H9 (cell line): Measurements from ENCODE around the gene DGLUCY. TPM values are rescaled to one million over a fixed set of nuclear protein-coding genes. Genes with fewer than 3 reads are reported as not detected.

Source experiments
- DNase-seq: peaks from one replicate; pipeline ENCODE4 v3.0.0-alpha.2; 2017
- H2AFZ ChIP-seq: one replicate; pipeline ENCODE4 v1.6.1; 2013; ENCODE audit warnings: mild to moderate bottlenecking, low read length, control low read depth, moderate library complexity
- H2AK5ac ChIP-seq: 2 replicates; pipeline ENCODE4 v1.6.1; 2013; ENCODE audit warnings: low read length, control low read depth, mixed read lengths; ENCODE audit not compliant: insufficient read length
- H2BK120ac ChIP-seq: one replicate; pipeline ENCODE4 v1.6.1; 2013; ENCODE audit warnings: low read depth, mild to moderate bottlenecking, low read length, control low read depth, inconsistent platforms; ENCODE audit not compliant: poor library complexity, severe bottlenecking
- H2BK12ac ChIP-seq: 2 replicates; pipeline ENCODE4 v1.6.1; 2013; ENCODE audit warnings: low read length, control low read depth, mixed read lengths, low read depth; ENCODE audit not compliant: insufficient read length
- H2BK15ac ChIP-seq: 2 replicates; pipeline ENCODE4 v1.6.1; 2013; ENCODE audit warnings: low read depth, low read length, control low read depth
- H2BK20ac ChIP-seq: one replicate; pipeline ENCODE4 v1.6.1; 2013; ENCODE audit warnings: low read depth, mild to moderate bottlenecking, low read length, control low read depth, inconsistent platforms; ENCODE audit not compliant: poor library complexity, severe bottlenecking
- H2BK5ac ChIP-seq: 2 replicates; pipeline ENCODE4 v1.6.1; 2013; ENCODE audit warnings: low read length, control low read depth, mixed read lengths; ENCODE audit not compliant: insufficient read length
- H3K14ac ChIP-seq: 2 replicates; pipeline ENCODE4 v1.6.1; 2013; ENCODE audit warnings: low read length, control low read depth; ENCODE audit not compliant: insufficient read depth
- H3K18ac ChIP-seq: 2 replicates; pipeline ENCODE4 v1.6.1; 2013; ENCODE audit warnings: low read depth, mild to moderate bottlenecking, mixed read lengths, low read length, control low read depth; ENCODE audit not compliant: insufficient read length
- H3K23ac ChIP-seq: 2 replicates; pipeline ENCODE4 v1.6.1; 2013; ENCODE audit warnings: low read length, control low read depth, mixed read lengths, low read depth; ENCODE audit not compliant: insufficient read length
- H3K23me2 ChIP-seq: 2 replicates; pipeline ENCODE4 v1.6.1; 2013; ENCODE audit warnings: low read depth, mild to moderate bottlenecking, mixed read lengths, low read length, control low read depth; ENCODE audit not compliant: insufficient read length, poor library complexity, severe bottlenecking
- H3K27ac ChIP-seq: 2 replicates; pipeline ENCODE4 v1.5.1; 2013; ENCODE audit warnings: low read length, control low read depth, mixed read lengths, low read depth; ENCODE audit not compliant: insufficient read length
- H3K27me3 ChIP-seq: 2 replicates; pipeline ENCODE4 v1.6.1; 2013; ENCODE audit warnings: low read length, control low read depth, inconsistent platforms; ENCODE audit not compliant: insufficient read depth
- H3K4ac ChIP-seq: 2 replicates; pipeline ENCODE4 v1.6.1; 2013; ENCODE audit warnings: low read depth, mild to moderate bottlenecking, control low read depth, inconsistent platforms, low read length, moderate library complexity
- H3K4me1 ChIP-seq: 2 replicates; pipeline ENCODE4 v1.6.1; 2013; ENCODE audit warnings: low read length, control low read depth, inconsistent platforms; ENCODE audit not compliant: insufficient read depth
- H3K4me2 ChIP-seq: 2 replicates; pipeline ENCODE4 v1.6.1; 2013; ENCODE audit warnings: low read length, control low read depth, mixed read lengths; ENCODE audit not compliant: insufficient read length, insufficient read depth
- H3K56ac ChIP-seq: 2 replicates; pipeline ENCODE4 v1.6.1; 2013; ENCODE audit warnings: low read depth, mild to moderate bottlenecking, mixed read lengths, low read length, control low read depth; ENCODE audit not compliant: insufficient read length
- H3K79me1 ChIP-seq: 2 replicates; pipeline ENCODE4 v1.6.1; 2013; ENCODE audit warnings: low read depth, mild to moderate bottlenecking, moderate library complexity, low read length, control low read depth, inconsistent platforms; ENCODE audit not compliant: insufficient read depth, poor library complexity, severe bottlenecking
- H3K79me2 ChIP-seq: 2 replicates; pipeline ENCODE4 v1.6.1; 2013; ENCODE audit warnings: low read length, control low read depth, inconsistent platforms; ENCODE audit not compliant: insufficient read depth
- H3K9ac ChIP-seq: 2 replicates; pipeline ENCODE4 v1.6.1; 2013; ENCODE audit warnings: low read length, control low read depth, mixed read lengths; ENCODE audit not compliant: insufficient read length; ENCODE audit errors: extremely low read depth
- H3K9me3 ChIP-seq: one replicate; pipeline ENCODE4 v1.6.1; 2013; ENCODE audit warnings: low read depth, low read length, inconsistent platforms; ENCODE audit not compliant: control insufficient read depth
- H3T11ph ChIP-seq: one replicate; pipeline ENCODE4 v1.6.1; 2013; ENCODE audit warnings: mild to moderate bottlenecking, low read length, control low read depth, inconsistent platforms
- H4K20me1 ChIP-seq: one replicate; pipeline ENCODE4 v1.6.1; 2013; ENCODE audit not compliant: control insufficient read depth, insufficient read length, insufficient read depth
- H4K5ac ChIP-seq: 2 replicates; pipeline ENCODE4 v1.6.1; 2013; ENCODE audit warnings: low read depth, mild to moderate bottlenecking, mixed read lengths, low read length, control low read depth; ENCODE audit not compliant: insufficient read length
- H4K8ac ChIP-seq: replicated peaks from 2 replicates; pipeline ENCODE4 v1.6.1; 2013; ENCODE audit warnings: low read length, control low read depth, mixed read lengths, low read depth; ENCODE audit not compliant: insufficient read length
- H4K91ac ChIP-seq: 2 replicates; pipeline ENCODE4 v1.6.1; 2013; ENCODE audit warnings: low read depth, mild to moderate bottlenecking, moderate library complexity, mixed read lengths, low read length, control low read depth; ENCODE audit not compliant: insufficient read length
- H3K27ac Mint-ChIP-seq, 3 experiments: 2 replicates in 2 of 3; 3 replicates in 1 of 3; pipeline ENCODE4 v1.8.0; 2020 to 2021; ENCODE audit warnings: mixed read lengths in 3 of 3, mild to moderate bottlenecking in 1 of 3, moderate library complexity in 1 of 3
- H3K27me3 Mint-ChIP-seq: 2 replicates; pipeline ENCODE4 v1.8.0; 2021; ENCODE audit warnings: low read depth, mild to moderate bottlenecking, moderate library complexity, mixed read lengths
- H3K36me3 Mint-ChIP-seq, 3 experiments: 2 replicates in 2 of 3; 3 replicates in 1 of 3; pipeline ENCODE4 v1.8.0; 2020 to 2021; ENCODE audit warnings: low read depth in 3 of 3, mixed read lengths in 3 of 3; ENCODE audit not compliant: insufficient read depth in 1 of 3
- H3K4me1 Mint-ChIP-seq, 2 experiments: 2 replicates each; pipeline ENCODE4 v1.8.0; 2020; ENCODE audit warnings: mixed read lengths in 2 of 2
- H3K4me3 Mint-ChIP-seq, 2 experiments: 2 replicates in 1 of 2; 3 replicates in 1 of 2; pipeline ENCODE4 v1.8.0; 2020 to 2021; ENCODE audit warnings: mild to moderate bottlenecking in 2 of 2, mixed read lengths in 2 of 2, moderate library complexity in 1 of 2
- H3K9me3 Mint-ChIP-seq, 2 experiments: 2 replicates in 1 of 2; 3 replicates in 1 of 2; pipeline ENCODE4 v1.8.0; 2020; ENCODE audit warnings: mild to moderate bottlenecking in 2 of 2, mixed read lengths in 2 of 2, moderate library complexity in 1 of 2
- CTCF ChIP-seq: fragments of 200-600 bp; sonication (generic); conservative IDR thresholded peaks from 3 replicates; pipeline ENCODE4 v1.8.0; 2021; ENCODE audit warnings: antibody characterized with exemption, mild to moderate bottlenecking
- WGBS: extraction: QIAGEN DNeasy Blood & Tissue Kit; methylation state at CpG from one replicate; pipeline ENCODE4 v1.1.7; 2013; ENCODE audit warnings: missing lambda C conversion rate, low lambda C conversion rate, mixed read lengths; ENCODE audit not compliant: insufficient read length; ENCODE audit errors: extremely low coverage; 5-methylcytosine and 5-hydroxymethylcytosine counted together
- total RNA-seq: library from RNA; stranded (reverse); gene quantifications from 2 replicates; pipeline ENCODE4 v1.2.1, GENCODE V29; 2021

Gene DGLUCY
- total RNA-seq, 1 experiment from 2014 or later, result 29.6 TPM

DNA sequence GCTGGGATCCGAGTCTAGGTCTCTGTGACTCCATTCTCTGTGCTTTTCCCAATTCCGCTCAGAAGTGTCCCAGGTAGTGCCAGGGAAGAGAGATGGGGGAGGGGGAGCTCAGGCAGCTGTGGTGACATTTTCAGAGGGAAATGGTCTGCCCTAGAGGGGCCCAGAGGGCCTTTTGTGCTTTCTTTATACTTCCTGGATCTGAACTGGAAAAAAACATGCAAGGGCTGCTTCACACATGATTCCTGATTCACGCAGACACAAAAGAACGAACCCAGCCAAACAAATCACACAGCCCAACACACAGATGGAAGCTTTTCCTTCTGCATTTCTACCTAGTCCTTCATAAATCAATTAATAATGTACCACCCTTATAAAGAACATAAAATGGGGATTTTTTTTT is 104.1 kb downstream of the DGLUCY start:
- H2BK20ac ChIP-seq, result no peak overlapping the region
- no peaks in the 10 kb centered on the region for H3K79me1 ChIP-seq
- no peaks in the 10 kb centered on the region for H4K20me1 ChIP-seq
- no peak overlapping the region for H3K4ac ChIP-seq
- no peak overlapping the region for H3K23ac ChIP-seq
- no peak for TF ChIP-seq CTCF
- H3K9me3 Mint-ChIP-seq, result no peaks in the 10 kb centered on the region
- H2AK5ac ChIP-seq, result no peak overlapping the region
- H3K27me3 ChIP-seq, result no peaks in the 10 kb centered on the region
- no peak for DNase-seq
- H3K4me2 ChIP-seq, result no peak overlapping the region
- H2AFZ ChIP-seq, result no peak overlapping the region
- H2BK12ac ChIP-seq, result no peak overlapping the region
- no peak overlapping the region for H4K8ac ChIP-seq
- peaks cover 0 to 32% (median 12%) of the 10 kb centered on the region in 3 experiments; a peak in 6 of 7 replicates for H3K36me3 Mint-ChIP-seq
- H2BK5ac ChIP-seq, result no peak overlapping the region
- no peaks in the 10 kb centered on the region for H3K79me2 ChIP-seq
- no peaks in the 10 kb centered on the region for H3K23me2 ChIP-seq
- H3K4me1 Mint-ChIP-seq, result peaks cover 0 to 14% of the 10 kb centered on the region in 2 experiments; a peak in 2 of 4 replicates
- no peaks in the 10 kb centered on the region for H3K4me1 ChIP-seq
- H3K14ac ChIP-seq, result no peak overlapping the region
- H3K9me3 ChIP-seq, result no peaks in the 10 kb centered on the region
- no peaks in the 10 kb centered on the region; the same call in none of the 2 replicates for H3K27me3 Mint-ChIP-seq
- H3K56ac ChIP-seq, result no peak overlapping the region
- H3K9ac ChIP-seq, result no peak overlapping the region
- H3K18ac ChIP-seq, result no peak overlapping the region
- H3T11ph ChIP-seq, result no peak overlapping the region
- H4K91ac ChIP-seq, result no peak overlapping the region
- no peak overlapping the region for H2BK120ac ChIP-seq
- H3K27ac ChIP-seq, result no peak overlapping the region
- H2BK15ac ChIP-seq, result no peak overlapping the region
- no CpG with 5 or more reads among the region's 4 CpGs for WGBS
- no peak overlapping the region for H4K5ac ChIP-seq
- H3K27ac Mint-ChIP-seq, result peak overlapping the region in 2 of 3 experiments; percentile 10 to 72; a peak in 3 of 7 replicates
- H3K4me3 Mint-ChIP-seq, result no peak overlapping the region
